ENCODE data around the gene C1R.

The C1R gene

DNA sequence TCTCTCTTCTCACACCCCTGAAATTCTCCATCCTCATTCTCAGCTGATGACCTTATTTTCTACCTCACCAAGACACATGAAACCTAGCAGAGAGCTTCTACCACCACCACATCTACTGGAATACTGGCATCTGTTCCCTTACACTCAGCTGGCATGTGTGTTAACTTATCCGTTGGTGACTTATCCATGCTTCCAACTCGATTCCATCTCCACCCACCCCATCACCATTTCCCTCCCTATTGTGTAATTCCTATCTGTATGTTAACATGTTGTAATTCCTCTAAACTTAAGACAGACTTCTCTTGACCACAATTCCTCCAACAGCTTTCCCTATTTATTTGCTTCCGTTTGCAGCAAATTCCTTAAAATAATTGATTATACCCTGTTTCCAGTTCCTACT is 16.3 kb downstream of the C1R start:
- Histone ChIP-seq H2AFZ (ENCODE audit: low read depth) (no peak overlapping the region), H4K20me1 (ENCODE audit: insufficient read depth) (no peaks in the 10 kb centered on the region), H3K4me1 (ENCODE audit: low read depth, poor library complexity, severe bottlenecking) (no peaks in the 10 kb centered on the region), H3K36me3 (ENCODE audit: insufficient read depth) (no peaks in the 10 kb centered on the region), H3K4me3 (IDR thresholded peaks at IDR 0.05; ENCODE audit: insufficient read depth, low read depth, low read length) (no peak overlapping the region), H3K27ac (no peak overlapping the region), H3K79me2 (ENCODE audit: insufficient read depth, low read depth) (no peaks in the 10 kb centered on the region), H3K4me2 (no peak overlapping the region), H3K9ac (no peak overlapping the region), H3K27me3 (ENCODE audit: insufficient read depth, low read depth) (no peaks in the 10 kb centered on the region)
- TF ChIP-seq, protein P1, sequence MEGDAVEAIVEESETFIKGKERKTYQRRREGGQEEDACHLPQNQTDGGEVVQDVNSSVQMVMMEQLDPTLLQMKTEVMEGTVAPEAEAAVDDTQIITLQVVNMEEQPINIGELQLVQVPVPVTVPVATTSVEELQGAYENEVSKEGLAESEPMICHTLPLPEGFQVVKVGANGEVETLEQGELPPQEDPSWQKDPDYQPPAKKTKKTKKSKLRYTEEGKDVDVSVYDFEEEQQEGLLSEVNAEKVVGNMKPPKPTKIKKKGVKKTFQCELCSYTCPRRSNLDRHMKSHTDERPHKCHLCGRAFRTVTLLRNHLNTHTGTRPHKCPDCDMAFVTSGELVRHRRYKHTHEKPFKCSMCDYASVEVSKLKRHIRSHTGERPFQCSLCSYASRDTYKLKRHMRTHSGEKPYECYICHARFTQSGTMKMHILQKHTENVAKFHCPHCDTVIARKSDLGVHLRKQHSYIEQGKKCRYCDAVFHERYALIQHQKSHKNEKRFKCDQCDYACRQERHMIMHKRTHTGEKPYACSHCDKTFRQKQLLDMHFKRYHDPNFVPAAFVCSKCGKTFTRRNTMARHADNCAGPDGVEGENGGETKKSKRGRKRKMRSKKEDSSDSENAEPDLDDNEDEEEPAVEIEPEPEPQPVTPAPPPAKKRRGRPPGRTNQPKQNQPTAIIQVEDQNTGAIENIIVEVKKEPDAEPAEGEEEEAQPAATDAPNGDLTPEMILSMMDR (conservative IDR thresholded peaks at IDR 0.05; ENCODE audit: low read depth, low read length) = no peak

DNA sequence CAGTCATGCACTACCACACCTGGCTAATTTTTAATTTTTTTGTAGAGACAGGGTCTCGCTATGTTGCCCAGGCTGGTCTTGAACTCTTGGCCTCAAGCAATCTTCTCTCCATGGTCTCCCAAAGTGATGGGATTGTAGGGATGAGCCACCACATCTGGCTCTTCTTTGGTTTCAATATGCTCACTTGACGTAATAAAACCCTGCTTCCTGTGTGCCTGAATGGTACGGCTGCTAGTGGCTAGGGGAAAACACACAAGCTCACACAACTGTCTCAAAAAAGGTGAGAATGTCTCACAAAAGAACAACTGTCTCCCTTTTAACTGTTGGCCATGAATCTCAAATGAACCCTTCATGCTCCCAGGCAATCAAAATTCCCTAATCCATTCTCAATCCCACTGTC is 16.7 kb downstream of the C1R start:
- Histone ChIP-seq H4K20me1 (ENCODE audit: insufficient read depth) (no peaks in the 10 kb centered on the region), H3K4me3 (IDR thresholded peaks at IDR 0.05; ENCODE audit: insufficient read depth, low read depth, low read length) (no peak overlapping the region), H3K4me1 (ENCODE audit: low read depth, poor library complexity, severe bottlenecking) (no peaks in the 10 kb centered on the region), H3K79me2 (ENCODE audit: insufficient read depth, low read depth) (no peaks in the 10 kb centered on the region), H3K9ac (no peak overlapping the region), H3K27ac (no peak overlapping the region), H2AFZ (ENCODE audit: low read depth) (no peak overlapping the region), H3K36me3 (ENCODE audit: insufficient read depth) (no peaks in the 10 kb centered on the region), H3K4me2 (no peak overlapping the region), H3K27me3 (ENCODE audit: insufficient read depth, low read depth) (no peaks in the 10 kb centered on the region)
- TF ChIP-seq, protein P1 (conservative IDR thresholded peaks at IDR 0.05; ENCODE audit: low read depth, low read length) = no peak

DNA sequence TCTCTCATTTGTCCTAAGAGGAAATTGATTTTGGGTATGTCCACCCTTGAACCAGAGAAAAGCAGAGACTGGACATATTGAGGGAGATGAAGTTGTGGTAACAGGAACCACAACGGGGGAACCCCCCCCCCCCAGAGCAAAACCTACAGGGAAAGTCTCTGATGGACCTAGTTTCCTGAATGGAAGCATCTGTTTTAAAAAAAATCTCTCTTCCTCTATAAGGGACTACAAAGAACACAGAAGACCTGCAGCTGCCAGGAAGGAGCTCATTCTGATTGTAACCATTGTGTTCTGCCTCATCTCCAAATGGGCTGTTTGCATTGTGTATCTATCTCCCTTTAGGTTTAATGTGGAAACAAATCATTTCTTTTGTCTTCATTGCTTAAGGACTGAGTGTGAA is 18.3 kb downstream of the C1R start:
- no peaks in the 10 kb centered on the region for H3K27me3 ChIP-seq (ENCODE audit: insufficient read depth, low read depth)
- H3K9ac ChIP-seq = no peak overlapping the region
- no peak overlapping the region for H3K4me2 ChIP-seq
- H4K20me1 ChIP-seq (ENCODE audit: insufficient read depth) = no peaks in the 10 kb centered on the region
- no peaks in the 10 kb centered on the region for H3K36me3 ChIP-seq (ENCODE audit: insufficient read depth)
- H2AFZ ChIP-seq (ENCODE audit: low read depth) = no peak overlapping the region
- H3K27ac ChIP-seq = no peak overlapping the region
- H3K79me2 ChIP-seq (ENCODE audit: insufficient read depth, low read depth) = no peaks in the 10 kb centered on the region
- TF ChIP-seq, protein P1 (conservative IDR thresholded peaks at IDR 0.05; ENCODE audit: low read depth, low read length) = no peak
- no peak overlapping the region for H3K4me3 ChIP-seq (IDR thresholded peaks at IDR 0.05; ENCODE audit: insufficient read depth, low read depth, low read length)
- no peaks in the 10 kb centered on the region for H3K4me1 ChIP-seq (ENCODE audit: low read depth, poor library complexity, severe bottlenecking)

DNA sequence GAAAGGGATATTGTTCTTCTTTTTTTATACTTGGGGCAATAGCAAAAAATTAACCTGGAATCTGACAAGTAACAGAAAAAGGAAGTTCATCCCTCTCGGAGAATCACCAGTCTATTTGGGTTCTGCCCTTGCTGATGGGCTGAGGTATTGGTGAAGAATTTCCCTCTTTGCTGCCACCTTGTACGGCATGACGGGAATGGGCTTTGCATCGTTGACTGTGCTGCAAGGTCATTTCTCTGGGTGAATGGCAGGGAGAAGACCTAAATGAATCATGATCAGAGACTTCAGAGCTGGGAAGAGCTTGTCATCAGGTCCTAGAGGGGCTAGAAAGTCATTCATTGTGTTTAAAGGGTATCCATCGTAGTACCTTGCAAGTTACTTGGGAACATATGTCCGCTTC is 19.7 kb downstream of the C1R start:
- no peak overlapping the region for H3K9ac ChIP-seq
- no peaks in the 10 kb centered on the region for H3K4me1 ChIP-seq (ENCODE audit: low read depth, poor library complexity, severe bottlenecking)
- no peak overlapping the region for H3K4me2 ChIP-seq
- TF ChIP-seq, protein P1 (conservative IDR thresholded peaks at IDR 0.05; ENCODE audit: low read depth, low read length) = no peak
- no peak overlapping the region for H3K27ac ChIP-seq
- H2AFZ ChIP-seq (ENCODE audit: low read depth) = no peak overlapping the region
- H4K20me1 ChIP-seq (ENCODE audit: insufficient read depth) = no peaks in the 10 kb centered on the region
- no peaks in the 10 kb centered on the region for H3K79me2 ChIP-seq (ENCODE audit: insufficient read depth, low read depth)
- no peak overlapping the region for H3K4me3 ChIP-seq (IDR thresholded peaks at IDR 0.05; ENCODE audit: insufficient read depth, low read depth, low read length)
- H3K36me3 ChIP-seq (ENCODE audit: insufficient read depth) = no peaks in the 10 kb centered on the region
- H3K27me3 ChIP-seq (ENCODE audit: insufficient read depth, low read depth) = no peaks in the 10 kb centered on the region

DNA sequence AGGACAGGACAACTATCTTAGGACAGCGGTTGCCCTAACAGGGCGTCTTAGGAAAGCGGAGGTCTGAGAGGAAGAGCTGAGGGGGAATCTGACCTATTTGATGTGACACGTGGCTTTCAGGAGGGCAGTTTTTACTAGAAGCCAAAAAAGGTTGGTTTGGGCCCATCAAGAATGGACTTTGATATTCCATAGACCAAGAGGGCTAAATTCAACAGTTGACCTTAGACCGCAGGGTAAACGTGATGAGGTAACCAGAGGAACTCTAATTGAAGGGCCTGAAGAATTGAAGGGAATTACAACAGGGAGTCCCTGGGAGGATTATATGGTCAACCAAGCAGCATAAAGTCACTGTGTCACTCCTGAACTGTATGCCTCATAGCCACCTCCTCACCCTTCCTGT is 20.2 kb downstream of the C1R start:
- Histone ChIP-seq H3K36me3 (ENCODE audit: insufficient read depth) (no peaks in the 10 kb centered on the region), H2AFZ (ENCODE audit: low read depth) (no peak overlapping the region), H3K27me3 (ENCODE audit: insufficient read depth, low read depth) (no peaks in the 10 kb centered on the region), H4K20me1 (ENCODE audit: insufficient read depth) (no peaks in the 10 kb centered on the region), H3K27ac (no peak overlapping the region), H3K4me1 (ENCODE audit: low read depth, poor library complexity, severe bottlenecking) (no peaks in the 10 kb centered on the region), H3K9ac (no peak overlapping the region), H3K79me2 (ENCODE audit: insufficient read depth, low read depth) (no peaks in the 10 kb centered on the region), H3K4me3 (IDR thresholded peaks at IDR 0.05; ENCODE audit: insufficient read depth, low read depth, low read length) (no peak overlapping the region), H3K4me2 (no peak overlapping the region)
- TF ChIP-seq, protein P1 (conservative IDR thresholded peaks at IDR 0.05; ENCODE audit: low read depth, low read length) = no peak

All from KMS-11 (cell line).